Body of pancreas (tissue), 4 donors: ENCODE results near the gene PSMD12. TPM values are rescaled to one million over a fixed set of nuclear protein-coding genes. Genes with fewer than 3 reads are reported as not detected.
"Not testable (repeated sequence)": the region's sequence is repeated elsewhere in the genome, so short reads cannot be mapped to it uniquely, and the experiment has no call there.

Source experiments
- ATAC-seq: fragments of 150-250 bp; one replicate; pipeline ENCODE4 v1.9.1; 2016
- DNase-seq, 4 donors: peaks; one replicate each; pipeline ENCODE4 v3.0.0-alpha.2; 2019
- H3K27ac ChIP-seq, 4 donors: fragments of 200-600 bp; sonication (generic); 1 replicate in 3 of 4; 2 replicates in 1 of 4; pipeline versions ENCODE4 v1.5.1 to v1.6.1; 2016 to 2019; ENCODE audit warnings: mild to moderate bottlenecking in 1 of 4, mixed read lengths in 1 of 4, moderate library complexity in 1 of 4
- H3K27me3 ChIP-seq, 2 donors: fragments of 200-600 bp; sonication (generic); one replicate each; pipeline ENCODE4 v1.6.0; 2016; ENCODE audit warnings: mild to moderate bottlenecking in 1 of 2
- H3K36me3 ChIP-seq, 2 donors: fragments of 200-600 bp; sonication (generic); replicated peaks in 1 of 2; 2 replicates each; pipeline ENCODE4 v1.5.1; 2016; ENCODE audit warnings: low read depth in 2 of 2; ENCODE audit not compliant: insufficient read depth in 1 of 2
- H3K4me1 ChIP-seq: fragments of 200-600 bp; sonication (generic); one replicate; pipeline ENCODE4 v1.6.0; 2016
- H3K4me3 ChIP-seq, 2 donors: fragments of 200-600 bp; sonication (generic); 1 replicate in 1 of 2; 2 replicates in 1 of 2; pipeline ENCODE4 v1.5.1; 2016 to 2019
- H3K9me3 ChIP-seq, 3 donors: fragments of 200-600 bp; sonication (generic); 1 replicate in 2 of 3; 2 replicates in 1 of 3; pipeline ENCODE4 v1.5.1; 2016
- CTCF ChIP-seq, 7 experiments: fragments of 450-650 bp in 4 of 7; fragments of 200-600 bp in 3 of 7; sonication (generic) in 3 of 7; IDR thresholded peaks; one replicate each; pipeline ENCODE4 v1.5.1; 2016 to 2019; ENCODE audit warnings: antibody characterized with exemption in 7 of 7
- POLR2A ChIP-seq, 3 donors: fragments of 450-650 bp; IDR thresholded peaks; one replicate each; pipeline ENCODE4 v1.6.1; 2016; ENCODE audit warnings: antibody characterized with exemption in 3 of 3, mild to moderate bottlenecking in 2 of 3
- WGBS, 2 donors: methylation state at CpG; one replicate each; pipeline ENCODE4 v1.1.5; 2017; 5-methylcytosine and 5-hydroxymethylcytosine counted together
- intact Hi-C: fragments of 100-400 bp; cut with DNase I; formaldehyde crosslinking; loops from one replicate; pipeline ENCODE4 v1.15.1; 2023
- total RNA-seq, 2 donors: library from RNA; depleted of rRNA; stranded (reverse); fragments of >200 nt; gene quantifications; one replicate each; pipeline ENCODE4 v1.1.0, GENCODE V29; 2016

Gene PSMD12
- total RNA-seq, 2 donors from 2014 or later = 12.2 to 14.0 TPM

DNA sequence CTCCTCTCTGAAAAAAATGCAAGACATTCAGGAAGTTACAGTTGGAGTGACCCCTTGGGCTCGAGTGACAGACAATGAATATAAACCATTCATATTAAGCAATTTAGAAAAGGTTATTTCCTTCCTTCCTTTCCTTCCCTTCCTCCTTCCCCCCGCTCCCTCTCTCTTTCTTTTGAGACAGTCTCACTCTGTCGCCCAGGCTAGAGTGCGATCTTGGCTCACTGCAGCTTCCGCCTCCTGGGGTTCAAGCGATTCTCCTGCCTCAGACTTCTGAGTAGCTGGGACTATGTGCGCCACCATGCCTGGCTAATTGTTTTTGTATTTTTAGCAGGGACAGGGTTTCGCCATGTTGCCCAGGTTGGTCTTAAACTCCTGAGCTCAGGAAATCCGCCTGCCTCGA is 13.2 kb downstream of the PSMD12 start:
- no peak for TF ChIP-seq POLR2A (IDR thresholded peaks at IDR 0.05)
- no peak for TF ChIP-seq CTCF (IDR thresholded peaks at IDR 0.05)
- Histone ChIP-seq H3K4me1 (peaks cover 4% of the 10 kb centered on the region), H3K9me3 (no peaks in the 10 kb centered on the region), H3K27me3 (no peaks in the 10 kb centered on the region), H3K4me3 (no peak overlapping the region), H3K36me3 (peaks cover 19 to 22% of the 10 kb centered on the region in 2 donors), H3K27ac (no peak overlapping the region)
- WGBS, 2 donors = 86% methylated on average over 9 to 10 of the region's 10 CpGs
- DNase-seq (no peak), ATAC-seq (no peak)
- intact Hi-C loops = no loop called here

DNA sequence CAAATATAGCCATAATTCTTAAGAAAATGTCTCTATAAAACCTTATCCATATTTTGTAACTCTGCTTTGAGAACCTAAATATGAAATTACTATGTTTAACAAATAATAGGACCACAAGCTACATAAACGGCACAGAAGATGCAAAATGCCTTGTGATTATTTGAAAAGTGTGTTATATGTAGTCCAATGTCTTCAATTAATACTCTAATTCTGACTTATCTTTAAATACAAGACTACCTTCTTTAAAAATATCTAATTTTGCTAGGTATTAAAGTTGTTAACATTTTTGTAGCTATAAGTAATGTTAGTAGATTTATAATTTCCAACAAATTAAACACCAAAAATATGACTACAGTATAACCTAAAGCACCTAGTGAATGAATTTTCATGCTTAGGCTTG is 17.0 kb downstream of the PSMD12 start:
- no peak for TF ChIP-seq CTCF (IDR thresholded peaks at IDR 0.05)
- no peak for TF ChIP-seq POLR2A (IDR thresholded peaks at IDR 0.05)
- Histone ChIP-seq H3K9me3 (no peaks in the 10 kb centered on the region), H3K27me3 (no peaks in the 10 kb centered on the region), H3K4me1 (no peaks in the 10 kb centered on the region), H3K4me3 (no peak overlapping the region), H3K27ac (no peak overlapping the region), H3K36me3 (peaks cover 21 to 43% of the 10 kb centered on the region in 2 donors)
- intact Hi-C loops = no loop called here
- WGBS, 2 donors = 96% methylated on average over 1 of the region's 1 CpG
- ATAC-seq (no peak), DNase-seq (no peak)

DNA sequence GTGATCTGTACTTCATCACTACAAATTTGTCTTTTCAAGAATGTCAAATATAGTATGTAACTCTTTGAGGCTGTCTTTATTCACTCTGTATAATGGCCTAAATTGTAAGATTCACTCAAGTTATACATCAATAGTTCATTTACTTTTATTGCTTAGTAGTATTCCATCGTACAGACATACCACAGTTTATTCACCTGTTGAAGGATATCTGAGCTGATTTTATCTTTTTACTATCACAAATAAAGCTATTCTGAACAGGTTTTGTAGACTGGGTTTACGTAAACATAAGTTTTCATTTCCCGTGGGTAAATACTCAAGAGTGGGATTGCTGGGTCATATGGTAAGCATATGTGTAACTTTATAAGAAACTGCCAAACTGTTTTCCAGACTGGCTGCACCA is 18.6 kb downstream of the PSMD12 start:
- Histone ChIP-seq H3K4me1 (no peaks in the 10 kb centered on the region), H3K4me3 (no peak overlapping the region), H3K27me3 (no peaks in the 10 kb centered on the region), H3K36me3 (peaks cover 22 to 52% of the 10 kb centered on the region in 2 donors), H3K9me3 (no peaks in the 10 kb centered on the region), H3K27ac (no peak overlapping the region)
- no peak for ATAC-seq
- TF ChIP-seq CTCF (IDR thresholded peaks at IDR 0.05) (no peak), POLR2A (IDR thresholded peaks at IDR 0.05) (no peak)
- DNase-seq = no peak
- 86 to 97% methylated on average over 3 of the region's 3 CpGs for WGBS, 2 donors
- intact Hi-C loops = no loop called here

DNA sequence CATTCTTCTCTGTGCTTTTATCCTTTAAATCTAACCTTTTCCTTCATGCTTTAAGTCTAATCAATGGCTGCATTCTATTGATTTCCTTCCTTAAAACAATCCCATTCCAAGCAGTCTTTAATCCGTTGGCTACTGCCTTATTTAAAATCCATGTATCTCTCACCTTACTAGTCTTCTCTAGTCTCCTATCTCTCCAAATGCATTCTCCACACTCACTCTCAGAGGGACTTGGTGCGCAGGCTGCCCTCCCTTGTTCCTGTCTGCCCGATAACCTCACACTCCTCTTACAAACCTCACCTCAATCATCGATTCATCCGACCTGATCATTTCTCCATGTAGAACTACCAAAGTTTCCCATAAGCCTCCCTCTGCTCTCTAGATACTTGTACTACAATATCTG is 23.1 kb downstream of the PSMD12 start:
- intact Hi-C loops = no loop called here
- Histone ChIP-seq H3K27ac (no peak overlapping the region), H3K9me3 (no peaks in the 10 kb centered on the region), H3K4me3 (no peak overlapping the region), H3K27me3 (no peaks in the 10 kb centered on the region), H3K36me3 (peaks cover 8 to 47% of the 10 kb centered on the region in 2 donors), H3K4me1 (no peaks in the 10 kb centered on the region)
- TF ChIP-seq CTCF (IDR thresholded peaks at IDR 0.05) (no peak), POLR2A (IDR thresholded peaks at IDR 0.05) (no peak)
- DNase-seq (no peak), ATAC-seq (no peak)
- WGBS, 2 donors = 91 to 95% methylated on average over 5 of the region's 5 CpGs

DNA sequence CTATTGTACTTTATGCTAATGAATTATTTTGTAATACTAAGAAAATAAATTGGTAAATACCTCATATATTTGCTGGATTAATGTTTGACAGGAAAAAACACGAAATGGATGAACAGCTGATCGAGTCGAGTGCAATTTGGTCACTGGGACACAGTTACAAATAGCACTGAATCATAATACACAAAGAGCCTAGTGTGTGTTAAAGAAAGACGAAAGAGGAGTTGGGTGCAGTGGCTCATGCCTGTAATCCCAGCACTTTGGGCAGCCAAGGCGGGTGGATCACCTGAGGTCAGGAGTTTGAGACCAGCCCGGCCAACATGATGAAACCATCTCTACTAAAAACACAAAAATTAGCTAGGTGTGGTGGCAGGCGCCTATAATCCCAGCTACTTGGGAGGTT is 28.0 kb downstream of the PSMD12 start:
- H3K9me3 ChIP-seq, intact Hi-C loops, ATAC-seq, H3K27me3 ChIP-seq, H3K4me3 ChIP-seq, H3K4me1 ChIP-seq, DNase-seq, H3K27ac ChIP-seq: not testable (repeated sequence)
- peaks cover 1 to 10% of the 10 kb centered on the region in 2 donors for H3K36me3 ChIP-seq
- WGBS, 2 donors = 80 to 82% methylated on average over 6 to 7 of the region's 7 CpGs
